Loucy (cell line): ENCODE results near the gene CHST5.
"Not testable (repeated sequence)": the region's sequence is repeated elsewhere in the genome, so short reads cannot be mapped to it uniquely, and the experiment has no call there.

Experiments used
- H2AFZ ChIP-seq: fragments of 200-600 bp; sonication (generic); 2 replicates; pipeline ENCODE4 v1.6.0; 2016; ENCODE audit warnings: antibody characterized with exemption, mild to moderate bottlenecking, low read length, moderate library complexity
- H3F3A ChIP-seq: fragments of 200-600 bp; 2 replicates; pipeline ENCODE4 v1.6.0; 2016; ENCODE audit warnings: antibody characterized with exemption, low read depth, mild to moderate bottlenecking
- H3K27me3 ChIP-seq: fragments of 200-600 bp; sonication (generic); 2 replicates; pipeline ENCODE4 v1.6.1; 2014; ENCODE audit warnings: low read length, mild to moderate bottlenecking; ENCODE audit not compliant: insufficient read depth, poor library complexity, severe bottlenecking
- H3K36me3 ChIP-seq: fragments of 200-600 bp; sonication (generic); 2 replicates; pipeline ENCODE4 v1.6.1; 2016; ENCODE audit warnings: low read length; ENCODE audit not compliant: insufficient read depth
- H3K4me1 ChIP-seq: fragments of 200-600 bp; sonication (generic); 2 replicates; pipeline ENCODE4 v1.5.1; 2014; ENCODE audit warnings: low read length, mild to moderate bottlenecking; ENCODE audit not compliant: insufficient read depth, poor library complexity, severe bottlenecking
- H3K4me2 ChIP-seq: fragments of 200-600 bp; sonication (generic); 2 replicates; pipeline ENCODE4 v1.6.0; 2014; ENCODE audit warnings: antibody characterized with exemption, low read length, low read depth, mild to moderate bottlenecking; ENCODE audit not compliant: poor library complexity, severe bottlenecking
- H3K4me3 ChIP-seq: fragments of 200-600 bp; sonication (generic); 2 replicates; pipeline ENCODE4 v1.5.1; 2014; ENCODE audit warnings: low read length, mild to moderate bottlenecking, mixed read lengths; ENCODE audit not compliant: poor library complexity, severe bottlenecking
- H3K79me2 ChIP-seq: fragments of 200-600 bp; sonication (generic); 2 replicates; pipeline ENCODE4 v1.6.1; 2014; ENCODE audit warnings: low read length; ENCODE audit not compliant: insufficient read depth
- H3K9ac ChIP-seq: fragments of 200-600 bp; sonication (generic); 2 replicates; pipeline ENCODE4 v1.6.0; 2014; ENCODE audit warnings: mild to moderate bottlenecking, low read depth, low read length, moderate library complexity; ENCODE audit not compliant: poor library complexity, severe bottlenecking
- H3K9me2 ChIP-seq: fragments of 200-600 bp; sonication (generic); replicated peaks from 2 replicates; pipeline ENCODE4 v1.6.1; 2016; ENCODE audit warnings: low read depth, low read length, mixed read lengths
- H3K9me3 ChIP-seq: fragments of 200-600 bp; sonication (generic); 2 replicates; pipeline ENCODE4 v1.6.1; 2014; ENCODE audit warnings: mild to moderate bottlenecking, antibody characterized with exemption, low read length, low read depth; ENCODE audit not compliant: insufficient read depth
- H4K20me1 ChIP-seq: fragments of 200-600 bp; sonication (generic); 2 replicates; pipeline ENCODE4 v1.6.0; 2014; ENCODE audit warnings: antibody characterized with exemption, low read length, mild to moderate bottlenecking; ENCODE audit not compliant: insufficient read depth, poor library complexity, severe bottlenecking
- EZH2phosphoT487 ChIP-seq: fragments of 200-600 bp; IDR thresholded peaks from 2 replicates; pipeline ENCODE4 v1.6.1; 2018; ENCODE audit warnings: antibody characterized with exemption, mild to moderate bottlenecking, moderate library complexity, borderline replicate concordance
- TF ChIP-seq, protein P1 (sequence below): fragments of 200-600 bp; sonication (generic); conservative IDR thresholded peaks from 2 replicates; pipeline ENCODE4 v1.5.1; 2014; ENCODE audit warnings: mild to moderate bottlenecking, antibody characterized with exemption, low read length

CHST5 gene

GRCh38 chr16:75519175-75519574 lies 16.7 kb downstream of the CHST5 start:
- no peak overlapping the region for H3K4me3 ChIP-seq
- H3K4me2 ChIP-seq: no peak overlapping the region
- H3K27me3 ChIP-seq: no peaks in the 10 kb centered on the region
- no peaks in the 10 kb centered on the region for H3F3A ChIP-seq
- H2AFZ ChIP-seq: no peak overlapping the region
- no peak for TF ChIP-seq EZH2phosphoT487
- TF ChIP-seq, protein P1, sequence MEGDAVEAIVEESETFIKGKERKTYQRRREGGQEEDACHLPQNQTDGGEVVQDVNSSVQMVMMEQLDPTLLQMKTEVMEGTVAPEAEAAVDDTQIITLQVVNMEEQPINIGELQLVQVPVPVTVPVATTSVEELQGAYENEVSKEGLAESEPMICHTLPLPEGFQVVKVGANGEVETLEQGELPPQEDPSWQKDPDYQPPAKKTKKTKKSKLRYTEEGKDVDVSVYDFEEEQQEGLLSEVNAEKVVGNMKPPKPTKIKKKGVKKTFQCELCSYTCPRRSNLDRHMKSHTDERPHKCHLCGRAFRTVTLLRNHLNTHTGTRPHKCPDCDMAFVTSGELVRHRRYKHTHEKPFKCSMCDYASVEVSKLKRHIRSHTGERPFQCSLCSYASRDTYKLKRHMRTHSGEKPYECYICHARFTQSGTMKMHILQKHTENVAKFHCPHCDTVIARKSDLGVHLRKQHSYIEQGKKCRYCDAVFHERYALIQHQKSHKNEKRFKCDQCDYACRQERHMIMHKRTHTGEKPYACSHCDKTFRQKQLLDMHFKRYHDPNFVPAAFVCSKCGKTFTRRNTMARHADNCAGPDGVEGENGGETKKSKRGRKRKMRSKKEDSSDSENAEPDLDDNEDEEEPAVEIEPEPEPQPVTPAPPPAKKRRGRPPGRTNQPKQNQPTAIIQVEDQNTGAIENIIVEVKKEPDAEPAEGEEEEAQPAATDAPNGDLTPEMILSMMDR: no peak
- H3K9ac ChIP-seq: no peak overlapping the region
- no peaks in the 10 kb centered on the region for H3K36me3 ChIP-seq
- peaks cover 3% of the 10 kb centered on the region; the same call in 1 of the 2 replicates for H3K79me2 ChIP-seq
- no peaks in the 10 kb centered on the region for H3K4me1 ChIP-seq
- H3K9me3 ChIP-seq: no peaks in the 10 kb centered on the region
- H3K9me2 ChIP-seq: no peaks in the 10 kb centered on the region
- H4K20me1 ChIP-seq: no peaks in the 10 kb centered on the region

- H3K79me2 ChIP-seq, H3K36me3 ChIP-seq, H3K4me1 ChIP-seq, H3K27me3 ChIP-seq, H3F3A ChIP-seq, H3K9me2 ChIP-seq, H3K9me3 ChIP-seq, H4K20me1 ChIP-seq: not testable (repeated sequence)
- peak overlapping the region; percentile 81 for H3K4me2 ChIP-seq
- H3K9ac ChIP-seq: peak overlapping the region; percentile 87
- H2AFZ ChIP-seq: peak overlapping the region; percentile 82
- peak overlapping the region; percentile 78 for H3K4me3 ChIP-seq
These were observed 19.5 kb downstream of the CHST5 start for GRCh38 chr16:75516189-75516966.

- H3K27me3 ChIP-seq: no peaks in the 10 kb centered on the region
These were observed 21.6 kb downstream of the CHST5 start for GRCh38 chr16:75514296-75514695.

More at GRCh38 chr16:75514296-75514695, 21.6 kb downstream of the CHST5 start:
- no peaks in the 10 kb centered on the region for H3K9me2 ChIP-seq
- no peaks in the 10 kb centered on the region for H4K20me1 ChIP-seq
- TF ChIP-seq, protein P1: no peak
- TF ChIP-seq EZH2phosphoT487: no peak
- no peak overlapping the region for H3K4me3 ChIP-seq
- no peaks in the 10 kb centered on the region for H3K9me3 ChIP-seq
- peaks cover 3% of the 10 kb centered on the region; the same call in 1 of the 2 replicates for H3K79me2 ChIP-seq
- no peaks in the 10 kb centered on the region; the same call in 1 of the 2 replicates for H3F3A ChIP-seq
- H3K4me1 ChIP-seq: no peaks in the 10 kb centered on the region
- no peak overlapping the region for H3K4me2 ChIP-seq
- H3K36me3 ChIP-seq: no peaks in the 10 kb centered on the region
- no peak overlapping the region for H3K9ac ChIP-seq
- H2AFZ ChIP-seq: no peak overlapping the region
